WTC11 (cell line): ENCODE results near the gene RBM47. TPM values are rescaled to one million over a fixed set of nuclear protein-coding genes. Genes with fewer than 3 reads are reported as not detected.

Experiments used
- ATAC-seq: fragments of 200-7000 bp; cut with Tn5 transposase; 2 replicates; pipeline ENCODE4 v1.10.0; 2021; ENCODE audit warnings: mild to moderate bottlenecking, moderate library complexity
- CTCF ChIA-PET: fragments of 300-600 bp; sonication (Branson Sonifier 250); formaldehyde crosslinking; loops from one replicate; lab custom pipeline; 2021; ENCODE audit warnings: antibody characterized with exemption; lab: Charles Lee
- POLR2A ChIA-PET: fragments of 350-600 bp; sonication (Branson Sonifier 250); formaldehyde crosslinking; loops from one replicate; lab custom pipeline; 2021; ENCODE audit warnings: antibody characterized with exemption; lab: Charles Lee
- DNase-seq: peaks from one replicate; pipeline ENCODE4 v3.0.0; 2021; ENCODE audit warnings: low spot score
- H3K27ac Mint-ChIP-seq: 2 replicates; pipeline ENCODE4 v1.8.0; 2021; ENCODE audit warnings: mixed read lengths
- H3K27me3 Mint-ChIP-seq: 2 replicates; pipeline ENCODE4 v1.8.0; 2021; ENCODE audit warnings: low read depth, mild to moderate bottlenecking, moderate library complexity, mixed read lengths
- H3K36me3 Mint-ChIP-seq: 2 replicates; pipeline ENCODE4 v1.8.0; 2021; ENCODE audit warnings: mixed read lengths
- H3K4me1 Mint-ChIP-seq: 2 replicates; pipeline ENCODE4 v1.8.0; 2022; ENCODE audit warnings: mixed read lengths
- H3K4me3 Mint-ChIP-seq: 2 replicates; pipeline ENCODE4 v1.8.0; 2021; ENCODE audit warnings: mild to moderate bottlenecking, moderate library complexity, mixed read lengths
- H3K9me3 Mint-ChIP-seq: 2 replicates; pipeline ENCODE4 v1.8.0; 2021; ENCODE audit warnings: mixed read lengths
- ARID4B ChIP-seq: sonication (generic); formaldehyde crosslinking; IDR thresholded peaks from 2 replicates; pipeline ENCODE4 v1.8.0; 2023; ENCODE audit warnings: missing genetic modification reagents, mild to moderate bottlenecking, borderline replicate concordance
- ATF6 ChIP-seq: sonication (generic); formaldehyde crosslinking; IDR thresholded peaks from 2 replicates; pipeline ENCODE4 v1.8.1; 2023; ENCODE audit warnings: mild to moderate bottlenecking, missing genetic modification reagents
- E2F5 ChIP-seq: sonication (generic); formaldehyde crosslinking; IDR thresholded peaks from 2 replicates; pipeline ENCODE4 v1.8.1; 2022; ENCODE audit warnings: mild to moderate bottlenecking, moderate library complexity, missing genetic modification reagents
- FOXJ3 ChIP-seq: sonication (generic); formaldehyde crosslinking; IDR thresholded peaks from 2 replicates; pipeline ENCODE4 v1.9.0; 2021; ENCODE audit warnings: missing genetic modification reagents, mild to moderate bottlenecking, borderline replicate concordance
- HMGXB4 ChIP-seq: sonication (generic); formaldehyde crosslinking; IDR thresholded peaks from 2 replicates; pipeline ENCODE4 v1.8.1; 2023; ENCODE audit warnings: mild to moderate bottlenecking, moderate library complexity, missing genetic modification reagents
- NR2C2 ChIP-seq: sonication (generic); formaldehyde crosslinking; IDR thresholded peaks from 2 replicates; pipeline ENCODE4 v1.8.0; 2022; ENCODE audit warnings: mild to moderate bottlenecking, missing genetic modification reagents
- OVOL2 ChIP-seq: fragments of 250-450 bp; sonication (Bioruptor Pico); IDR thresholded peaks from 2 replicates; pipeline ENCODE4 v1.9.0; 2021; ENCODE audit warnings: mild to moderate bottlenecking, borderline replicate concordance
- RELA ChIP-seq: sonication (generic); formaldehyde crosslinking; IDR thresholded peaks from 2 replicates; pipeline ENCODE4 v1.8.1; 2022; ENCODE audit warnings: missing genetic modification reagents, mild to moderate bottlenecking, borderline replicate concordance
- SMAD3 ChIP-seq: sonication (generic); formaldehyde crosslinking; IDR thresholded peaks from 2 replicates; pipeline ENCODE4 v1.8.0; 2022; ENCODE audit warnings: missing genetic modification reagents, mild to moderate bottlenecking, borderline replicate concordance
- TEAD4 ChIP-seq: sonication (generic); formaldehyde crosslinking; IDR thresholded peaks from 2 replicates; pipeline ENCODE4 v1.8.0; 2022; ENCODE audit warnings: mild to moderate bottlenecking, missing genetic modification reagents
- ZBTB43 ChIP-seq: sonication (generic); formaldehyde crosslinking; IDR thresholded peaks from 2 replicates; pipeline ENCODE4 v1.8.1; 2023; ENCODE audit warnings: mild to moderate bottlenecking, missing genetic modification reagents
- ZNF281 ChIP-seq: sonication (generic); formaldehyde crosslinking; IDR thresholded peaks from 2 replicates; pipeline ENCODE4 v1.8.0; 2023; ENCODE audit warnings: mild to moderate bottlenecking, missing genetic modification reagents
- ZNF396 ChIP-seq: fragments of 250-450 bp; sonication (Bioruptor Pico); IDR thresholded peaks from 2 replicates; pipeline ENCODE4 v1.8.0; 2021; ENCODE audit warnings: mild to moderate bottlenecking, moderate library complexity, borderline replicate concordance
- ZNF512 ChIP-seq: sonication (generic); formaldehyde crosslinking; IDR thresholded peaks from 2 replicates; pipeline ENCODE4 v1.8.1; 2022; ENCODE audit warnings: missing genetic modification reagents, borderline replicate concordance
- total RNA-seq: library from RNA; stranded (reverse); gene quantifications from 3 replicates; pipeline ENCODE4 v1.2.3, GENCODE V29; 2021

Gene RBM47
- total RNA-seq, 1 experiment from 2014 or later: 97.9 TPM

GRCh38 chr4:40608628-40609027 is 21.0 kb downstream of the RBM47 start:
- no peak for TF ChIP-seq E2F5
- no peak for TF ChIP-seq ZNF512 (CRISPR knock-in tag)
- no peak for TF ChIP-seq ARID4B (CRISPR knock-in tag)
- no peak for TF ChIP-seq FOXJ3 (CRISPR knock-in tag)
- TF ChIP-seq ZNF396 (CRISPR knock-in tag): no peak
- no peak for TF ChIP-seq ZBTB43 (CRISPR knock-in tag)
- TF ChIP-seq RELA: no peak
- TF ChIP-seq SMAD3 (CRISPR knock-in tag): no peak
- TF ChIP-seq TEAD4 (CRISPR knock-in tag): no peak
- no peak for TF ChIP-seq ATF6 (CRISPR knock-in tag)
- TF ChIP-seq HMGXB4 (CRISPR knock-in tag): no peak
- no peak for TF ChIP-seq OVOL2
- TF ChIP-seq ZNF281: no peak
- TF ChIP-seq NR2C2 (CRISPR knock-in tag): no peak
- H3K36me3 Mint-ChIP-seq: peaks cover 24% of the 10 kb centered on the region
- no peak for ATAC-seq
- H3K27me3 Mint-ChIP-seq: no peaks in the 10 kb centered on the region
- peak overlapping the region; percentile 94 for H3K27ac Mint-ChIP-seq
- no peak overlapping the region for H3K4me3 Mint-ChIP-seq
- ChIA-PET POLR2A (interaction anchor here (0.7 kb wide), 1 partner anchor 99 kb away, joined by 3 read pairs; no protein-coding TSS in a partner anchor), CTCF (no interaction called here)
- peaks cover 54% of the 10 kb centered on the region for H3K4me1 Mint-ChIP-seq
- no peaks in the 10 kb centered on the region for H3K9me3 Mint-ChIP-seq
- DNase-seq: no peak
